ENCODE data around the gene TCF4. TPM values are rescaled to one million over a fixed set of nuclear protein-coding genes. Genes with fewer than 3 reads are reported as not detected.

Gene TCF4
- total RNA-seq, 1 experiment from 2014 or later: 2.3 TPM

DNA sequence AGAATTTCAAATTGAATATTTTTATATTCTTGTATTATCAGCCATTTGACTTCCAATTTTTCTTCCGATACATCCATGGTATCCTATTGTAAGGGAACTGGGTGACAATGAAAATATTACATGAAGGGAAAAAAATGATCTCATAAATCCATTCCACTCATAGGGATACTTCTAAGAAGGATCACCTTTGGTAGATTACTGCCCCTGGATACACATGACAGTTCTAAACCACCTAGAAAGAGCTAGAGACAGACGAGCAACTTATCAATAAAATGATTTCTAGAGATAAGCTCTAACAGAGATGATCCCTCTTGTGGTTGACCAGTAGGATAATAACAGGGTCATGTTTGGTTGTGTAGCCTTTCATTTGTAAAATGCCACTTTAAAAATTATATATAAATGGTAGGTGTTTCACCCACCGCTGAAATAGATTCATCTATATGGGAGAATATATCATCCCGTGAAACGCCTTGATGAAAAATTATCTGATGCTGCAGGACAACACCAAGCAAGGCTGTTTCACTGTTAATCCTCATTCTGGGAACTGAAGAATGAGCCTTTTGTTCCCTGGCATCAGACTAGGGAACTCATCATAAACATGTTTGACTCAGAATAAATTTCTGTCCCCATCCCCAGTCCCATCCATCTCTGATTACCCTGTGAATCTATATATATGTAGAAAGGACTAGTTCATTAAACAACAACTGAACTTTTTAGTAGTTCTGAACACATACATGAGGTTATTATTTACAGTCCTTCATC, 180.0 kb downstream of the TCF4 start:
- no TSS peak for BruUV-seq (replicated peaks)
- Histone ChIP-seq H3K9me3 (ENCODE audit: control insufficient read depth, insufficient read depth, low read depth, low read length) (no peaks in the 10 kb centered on the region), H3K4me1 (ENCODE audit: control insufficient read depth, insufficient read depth, low read length) (0 out of 2 replicates have a peak, but pooled peaks cover under 1% of the 10 kb centered on the region), H3K27ac (ENCODE audit: low read length) (no peak overlapping the region), H3K36me3 (ENCODE audit: control insufficient read depth, insufficient read depth, low read length) (no peaks in the 10 kb centered on the region), H3K4me3 (ENCODE audit: low read depth in 2 of 2, low read length in 2 of 2) (no peak overlapping the region), H3K27me3 (ENCODE audit: control insufficient read depth, insufficient read depth, low read length) (no peaks in the 10 kb centered on the region)
- ChIA-PET POLR2A (no interaction called here), CTCF (no interaction called here)
- ATAC-seq: no peak
- no peak for TF ChIP-seq TCF7L2 (IDR thresholded peaks at IDR 0.05; ENCODE audit: low read depth, low read length)
- TF ChIP-seq, protein P1, sequence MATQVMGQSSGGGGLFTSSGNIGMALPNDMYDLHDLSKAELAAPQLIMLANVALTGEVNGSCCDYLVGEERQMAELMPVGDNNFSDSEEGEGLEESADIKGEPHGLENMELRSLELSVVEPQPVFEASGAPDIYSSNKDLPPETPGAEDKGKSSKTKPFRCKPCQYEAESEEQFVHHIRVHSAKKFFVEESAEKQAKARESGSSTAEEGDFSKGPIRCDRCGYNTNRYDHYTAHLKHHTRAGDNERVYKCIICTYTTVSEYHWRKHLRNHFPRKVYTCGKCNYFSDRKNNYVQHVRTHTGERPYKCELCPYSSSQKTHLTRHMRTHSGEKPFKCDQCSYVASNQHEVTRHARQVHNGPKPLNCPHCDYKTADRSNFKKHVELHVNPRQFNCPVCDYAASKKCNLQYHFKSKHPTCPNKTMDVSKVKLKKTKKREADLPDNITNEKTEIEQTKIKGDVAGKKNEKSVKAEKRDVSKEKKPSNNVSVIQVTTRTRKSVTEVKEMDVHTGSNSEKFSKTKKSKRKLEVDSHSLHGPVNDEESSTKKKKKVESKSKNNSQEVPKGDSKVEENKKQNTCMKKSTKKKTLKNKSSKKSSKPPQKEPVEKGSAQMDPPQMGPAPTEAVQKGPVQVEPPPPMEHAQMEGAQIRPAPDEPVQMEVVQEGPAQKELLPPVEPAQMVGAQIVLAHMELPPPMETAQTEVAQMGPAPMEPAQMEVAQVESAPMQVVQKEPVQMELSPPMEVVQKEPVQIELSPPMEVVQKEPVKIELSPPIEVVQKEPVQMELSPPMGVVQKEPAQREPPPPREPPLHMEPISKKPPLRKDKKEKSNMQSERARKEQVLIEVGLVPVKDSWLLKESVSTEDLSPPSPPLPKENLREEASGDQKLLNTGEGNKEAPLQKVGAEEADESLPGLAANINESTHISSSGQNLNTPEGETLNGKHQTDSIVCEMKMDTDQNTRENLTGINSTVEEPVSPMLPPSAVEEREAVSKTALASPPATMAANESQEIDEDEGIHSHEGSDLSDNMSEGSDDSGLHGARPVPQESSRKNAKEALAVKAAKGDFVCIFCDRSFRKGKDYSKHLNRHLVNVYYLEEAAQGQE (IDR thresholded peaks at IDR 0.05; ENCODE audit: insufficient read depth in 1 of 2, low read depth in 2 of 2, low read length in 1 of 2): no peak
- no peak for TF ChIP-seq POLR2AphosphoS5 (IDR thresholded peaks at IDR 0.05; ENCODE audit: low read depth, low read length)
- TF ChIP-seq, protein P2, sequence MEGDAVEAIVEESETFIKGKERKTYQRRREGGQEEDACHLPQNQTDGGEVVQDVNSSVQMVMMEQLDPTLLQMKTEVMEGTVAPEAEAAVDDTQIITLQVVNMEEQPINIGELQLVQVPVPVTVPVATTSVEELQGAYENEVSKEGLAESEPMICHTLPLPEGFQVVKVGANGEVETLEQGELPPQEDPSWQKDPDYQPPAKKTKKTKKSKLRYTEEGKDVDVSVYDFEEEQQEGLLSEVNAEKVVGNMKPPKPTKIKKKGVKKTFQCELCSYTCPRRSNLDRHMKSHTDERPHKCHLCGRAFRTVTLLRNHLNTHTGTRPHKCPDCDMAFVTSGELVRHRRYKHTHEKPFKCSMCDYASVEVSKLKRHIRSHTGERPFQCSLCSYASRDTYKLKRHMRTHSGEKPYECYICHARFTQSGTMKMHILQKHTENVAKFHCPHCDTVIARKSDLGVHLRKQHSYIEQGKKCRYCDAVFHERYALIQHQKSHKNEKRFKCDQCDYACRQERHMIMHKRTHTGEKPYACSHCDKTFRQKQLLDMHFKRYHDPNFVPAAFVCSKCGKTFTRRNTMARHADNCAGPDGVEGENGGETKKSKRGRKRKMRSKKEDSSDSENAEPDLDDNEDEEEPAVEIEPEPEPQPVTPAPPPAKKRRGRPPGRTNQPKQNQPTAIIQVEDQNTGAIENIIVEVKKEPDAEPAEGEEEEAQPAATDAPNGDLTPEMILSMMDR (IDR thresholded peaks at IDR 0.05): no peak
- no peak for TF ChIP-seq SIN3A (IDR thresholded peaks at IDR 0.05; ENCODE audit: borderline replicate concordance, insufficient read depth, low read depth, low read length)
- intact Hi-C loops (cut with micrococcal nuclease; ENCODE audit: unreplicated experiment): no loop called here
- in situ Hi-C loops (cut with HindIII; ENCODE audit: low pct_unique_long_range_greater_than_20kb, low sequenced_read_pairs): no loop called here
- no peak for DNase-seq (ENCODE audit: low read depth, low spot score)

DNA sequence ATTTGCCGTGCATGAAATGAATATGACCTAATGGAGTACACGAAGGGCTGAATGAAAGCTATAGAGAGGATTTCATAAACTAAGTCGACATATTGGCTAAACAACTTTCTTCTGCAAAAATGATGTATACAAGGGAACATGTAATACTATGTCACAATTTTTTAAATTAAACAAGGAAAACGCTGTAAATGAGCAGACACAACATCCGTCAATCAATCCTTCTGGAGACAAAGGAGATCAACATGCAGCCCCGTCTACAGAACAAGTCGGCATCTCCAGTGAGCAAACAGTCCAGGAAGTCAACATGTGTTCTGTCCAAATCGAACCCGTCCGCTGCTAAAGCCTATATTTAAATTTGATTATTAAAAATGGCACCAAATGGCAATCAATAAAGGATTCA, 180.8 kb downstream of the TCF4 start:
- DNase-seq (ENCODE audit: low read depth, low spot score) (no peak), ATAC-seq (no peak)
- Histone ChIP-seq H3K4me3 (ENCODE audit: low read depth in 2 of 2, low read length in 2 of 2) (peak overlapping the region in 1 of 2 experiments; percentile 3; a peak in 1 of 4 replicates), H3K36me3 (ENCODE audit: control insufficient read depth, insufficient read depth, low read length) (no peaks in the 10 kb centered on the region), H3K27me3 (ENCODE audit: control insufficient read depth, insufficient read depth, low read length) (no peaks in the 10 kb centered on the region), H3K9me3 (ENCODE audit: control insufficient read depth, insufficient read depth, low read depth, low read length) (no peaks in the 10 kb centered on the region), H3K27ac (ENCODE audit: low read length) (no peak overlapping the region), H3K4me1 (ENCODE audit: control insufficient read depth, insufficient read depth, low read length) (0 out of 2 replicates have a peak, but pooled peaks cover 3% of the 10 kb centered on the region)
- in situ Hi-C loops (cut with HindIII; ENCODE audit: low pct_unique_long_range_greater_than_20kb, low sequenced_read_pairs) (no loop called here), intact Hi-C loops (cut with micrococcal nuclease; ENCODE audit: unreplicated experiment) (no loop called here)
- POLR2A ChIA-PET: no interaction called here
- no peak for TF ChIP-seq SIN3A (IDR thresholded peaks at IDR 0.05; ENCODE audit: borderline replicate concordance, insufficient read depth, low read depth, low read length)
- TF ChIP-seq, protein P1 (IDR thresholded peaks at IDR 0.05; ENCODE audit: insufficient read depth in 1 of 2, low read depth in 2 of 2, low read length in 1 of 2): no peak
- TF ChIP-seq TCF7L2 (IDR thresholded peaks at IDR 0.05; ENCODE audit: low read depth, low read length): no peak
- no peak for TF ChIP-seq POLR2AphosphoS5 (IDR thresholded peaks at IDR 0.05; ENCODE audit: low read depth, low read length)
- TF ChIP-seq, protein P2 (IDR thresholded peaks at IDR 0.05): no peak
- no TSS peak for BruUV-seq (replicated peaks)
- CTCF ChIA-PET: no interaction called here

Measured in Panc1 (cell line).